Upper lobe of right lung (tissue), 1 donor: ENCODE measurements around the gene GMDS. TPM values are rescaled to one million over a fixed set of nuclear protein-coding genes. Genes with fewer than 3 reads are reported as not detected.

Source experiments
- ATAC-seq: fragments of 200-7000 bp; cut with Tn5 transposase; one replicate; pipeline ENCODE4 v1.9.1; 2020; ENCODE audit warnings: mild to moderate bottlenecking, moderate library complexity
- DNase-seq: peaks from one replicate; pipeline ENCODE4 v3.0.0-alpha.2; 2020
- H3K27ac ChIP-seq: fragments of 200-600 bp; one replicate; pipeline ENCODE4 v1.8.0; 2022
- H3K27me3 ChIP-seq: fragments of 200-600 bp; one replicate; pipeline ENCODE4 v1.8.0; 2022; ENCODE audit warnings: mild to moderate bottlenecking
- H3K36me3 ChIP-seq: fragments of 200-600 bp; one replicate; pipeline ENCODE4 v1.8.0; 2022
- H3K4me1 ChIP-seq: fragments of 200-600 bp; one replicate; pipeline ENCODE4 v1.8.0; 2022
- H3K4me3 ChIP-seq: fragments of 200-600 bp; one replicate; pipeline ENCODE4 v1.8.0; 2022; ENCODE audit warnings: mild to moderate bottlenecking
- H3K9me3 ChIP-seq: fragments of 200-600 bp; one replicate; pipeline ENCODE4 v1.8.0; 2022
- CTCF ChIP-seq: fragments of 200-600 bp; IDR thresholded peaks from one replicate; pipeline ENCODE4 v1.8.0; 2022; ENCODE audit warnings: antibody characterized with exemption
- intact Hi-C: fragments of 100-400 bp; cut with DNase I; formaldehyde crosslinking; loops from one replicate; pipeline ENCODE4 v1.11.0; 2022
- total RNA-seq: library from RNA; stranded (reverse); fragmentation: NEBNext Ultra II Directional; extraction: Animal tissue kit (Norgen Biotek cat#: 25700); gene quantifications from one replicate; pipeline ENCODE4 v1.2.1, GENCODE V29; 2021
- donor health status: DM: no; HTN: yes; CAD: no; lungs with severe emphysema.

GMDS gene
- total RNA-seq, 1 donor from 2014 or later, result 12.2 TPM

GRCh38 chr6:1950631-1951030 is 294.8 kb downstream of the GMDS start:
- intact Hi-C loops, result no loop called here
- no peak for ATAC-seq
- H3K27ac ChIP-seq, result no peak overlapping the region
- H3K9me3 ChIP-seq, result no peaks in the 10 kb centered on the region
- no peak for DNase-seq
- no peak overlapping the region for H3K4me3 ChIP-seq
- no peaks in the 10 kb centered on the region for H3K27me3 ChIP-seq
- TF ChIP-seq CTCF, result no peak
- no peaks in the 10 kb centered on the region for H3K4me1 ChIP-seq
- H3K36me3 ChIP-seq, result no peaks in the 10 kb centered on the region

GRCh38 chr6:1949538-1949937 is 295.9 kb downstream of the GMDS start:
- no peak overlapping the region for H3K4me3 ChIP-seq
- no peaks in the 10 kb centered on the region for H3K9me3 ChIP-seq
- no peak for ATAC-seq
- DNase-seq, result no peak
- H3K36me3 ChIP-seq, result no peaks in the 10 kb centered on the region
- intact Hi-C loops, result no loop called here
- no peaks in the 10 kb centered on the region for H3K27me3 ChIP-seq
- no peak overlapping the region for H3K27ac ChIP-seq
- H3K4me1 ChIP-seq, result no peaks in the 10 kb centered on the region
- no peak for TF ChIP-seq CTCF

- TF ChIP-seq CTCF, result no peak
- Histone ChIP-seq H3K27me3 (no peaks in the 10 kb centered on the region), H3K4me3 (no peak overlapping the region), H3K36me3 (no peaks in the 10 kb centered on the region), H3K27ac (no peak overlapping the region), H3K9me3 (no peaks in the 10 kb centered on the region), H3K4me1 (no peaks in the 10 kb centered on the region)
- no peak for DNase-seq
- intact Hi-C loops, result no loop called here
- no peak for ATAC-seq
Observed at GRCh38 chr6:1947922-1948321, 297.5 kb downstream of the GMDS start.

GRCh38 chr6:1946583-1946982 is 298.8 kb downstream of the GMDS start:
- TF ChIP-seq CTCF, result no peak
- no peaks in the 10 kb centered on the region for H3K9me3 ChIP-seq
- ATAC-seq, result no peak
- H3K36me3 ChIP-seq, result no peaks in the 10 kb centered on the region
- no peaks in the 10 kb centered on the region for H3K27me3 ChIP-seq
- H3K27ac ChIP-seq, result no peak overlapping the region
- no peaks in the 10 kb centered on the region for H3K4me1 ChIP-seq
- no peak for DNase-seq
- no peak overlapping the region for H3K4me3 ChIP-seq
- intact Hi-C loops, result no loop called here

GRCh38 chr6:1945235-1945832 is 300.1 kb downstream of the GMDS start:
- intact Hi-C loops, result no loop called here
- Histone ChIP-seq H3K27ac (no peak overlapping the region), H3K27me3 (no peaks in the 10 kb centered on the region), H3K4me3 (no peak overlapping the region), H3K36me3 (no peaks in the 10 kb centered on the region), H3K9me3 (no peaks in the 10 kb centered on the region), H3K4me1 (no peaks in the 10 kb centered on the region)
- no peak for TF ChIP-seq CTCF
- ATAC-seq (no peak), DNase-seq (no peak)

- no peak for TF ChIP-seq CTCF
- no peak for ATAC-seq
- intact Hi-C loops, result no loop called here
- no peaks in the 10 kb centered on the region for H3K4me1 ChIP-seq
- no peak overlapping the region for H3K27ac ChIP-seq
- DNase-seq, result no peak
- no peaks in the 10 kb centered on the region for H3K27me3 ChIP-seq
- no peaks in the 10 kb centered on the region for H3K36me3 ChIP-seq
- no peaks in the 10 kb centered on the region for H3K9me3 ChIP-seq
- no peak overlapping the region for H3K4me3 ChIP-seq
Observed at GRCh38 chr6:1942834-1943233, 302.6 kb downstream of the GMDS start.
